Endothelial cell (in vitro differentiated cells): Measurements from ENCODE around the gene KLF3. TPM values are rescaled to one million over a fixed set of nuclear protein-coding genes. Genes with fewer than 3 reads are reported as not detected.

Experiments
- DNase-seq: peaks from one replicate; pipeline ENCODE4 v3.0.0; 2021; ENCODE audit warnings: low spot score
- H3K27ac Mint-ChIP-seq: one replicate; pipeline ENCODE4 v1.8.0; 2021; ENCODE audit warnings: mixed read lengths, inconsistent platforms; ENCODE audit not compliant: unreplicated experiment
- H3K27me3 Mint-ChIP-seq: one replicate; pipeline ENCODE4 v1.8.0; 2021; ENCODE audit warnings: mild to moderate bottlenecking, moderate library complexity, mixed read lengths, inconsistent platforms; ENCODE audit not compliant: unreplicated experiment
- H3K36me3 Mint-ChIP-seq: one replicate; pipeline ENCODE4 v1.8.0; 2021; ENCODE audit warnings: mild to moderate bottlenecking, low read depth, mixed read lengths, inconsistent platforms; ENCODE audit not compliant: unreplicated experiment
- H3K4me1 Mint-ChIP-seq: one replicate; pipeline ENCODE4 v1.8.0; 2021; ENCODE audit warnings: mild to moderate bottlenecking, mixed read lengths, inconsistent platforms; ENCODE audit not compliant: unreplicated experiment
- H3K4me3 Mint-ChIP-seq: one replicate; pipeline ENCODE4 v1.8.0; 2021; ENCODE audit warnings: mild to moderate bottlenecking, mixed read lengths, inconsistent platforms; ENCODE audit not compliant: unreplicated experiment
- H3K9me3 Mint-ChIP-seq: one replicate; pipeline ENCODE4 v1.8.0; 2021; ENCODE audit warnings: mixed read lengths, inconsistent platforms; ENCODE audit not compliant: unreplicated experiment
- total RNA-seq: library from RNA; stranded (reverse); fragmentation: NEBNext Ultra II Directional; extraction: Animal tissue kit (Norgen Biotek cat#: 25700); gene quantifications from one replicate; pipeline ENCODE4 v1.2.1, GENCODE V29; 2021; ENCODE audit not compliant: unreplicated experiment
- TF ChIP-seq, protein P1 (sequence below): fragments of 200-600 bp; sonication (generic); IDR thresholded peaks from one replicate; pipeline ENCODE4 v1.5.0; 2021; ENCODE audit warnings: antibody characterized with exemption; ENCODE audit not compliant: unreplicated experiment

Gene KLF3
- total RNA-seq, 1 donor from 2014 or later, result 73.4 TPM

DNA sequence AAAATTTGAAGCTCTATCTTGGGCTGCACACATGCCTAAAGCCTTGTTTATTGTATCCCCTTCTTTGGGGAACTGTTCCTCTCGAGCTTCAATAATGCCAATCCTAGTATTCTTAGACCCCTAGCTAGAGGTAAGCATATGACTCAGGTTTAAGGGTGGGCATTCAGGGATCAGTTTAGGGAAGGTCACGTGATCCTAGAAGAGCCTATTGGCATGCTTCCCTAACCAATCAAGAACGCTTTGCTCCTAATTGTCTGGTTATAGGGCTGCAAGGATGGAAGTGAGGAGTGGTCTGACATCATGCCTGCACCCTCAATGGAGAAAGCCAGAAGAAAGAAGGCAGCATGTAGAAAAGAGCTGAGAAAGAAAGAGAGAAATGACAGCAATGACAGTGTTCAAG, 71.9 kb downstream of the KLF3 start:
- no peak overlapping the region for H3K4me3 Mint-ChIP-seq
- H3K27me3 Mint-ChIP-seq, result no peaks in the 10 kb centered on the region
- no peaks in the 10 kb centered on the region for H3K36me3 Mint-ChIP-seq
- TF ChIP-seq, protein P1, sequence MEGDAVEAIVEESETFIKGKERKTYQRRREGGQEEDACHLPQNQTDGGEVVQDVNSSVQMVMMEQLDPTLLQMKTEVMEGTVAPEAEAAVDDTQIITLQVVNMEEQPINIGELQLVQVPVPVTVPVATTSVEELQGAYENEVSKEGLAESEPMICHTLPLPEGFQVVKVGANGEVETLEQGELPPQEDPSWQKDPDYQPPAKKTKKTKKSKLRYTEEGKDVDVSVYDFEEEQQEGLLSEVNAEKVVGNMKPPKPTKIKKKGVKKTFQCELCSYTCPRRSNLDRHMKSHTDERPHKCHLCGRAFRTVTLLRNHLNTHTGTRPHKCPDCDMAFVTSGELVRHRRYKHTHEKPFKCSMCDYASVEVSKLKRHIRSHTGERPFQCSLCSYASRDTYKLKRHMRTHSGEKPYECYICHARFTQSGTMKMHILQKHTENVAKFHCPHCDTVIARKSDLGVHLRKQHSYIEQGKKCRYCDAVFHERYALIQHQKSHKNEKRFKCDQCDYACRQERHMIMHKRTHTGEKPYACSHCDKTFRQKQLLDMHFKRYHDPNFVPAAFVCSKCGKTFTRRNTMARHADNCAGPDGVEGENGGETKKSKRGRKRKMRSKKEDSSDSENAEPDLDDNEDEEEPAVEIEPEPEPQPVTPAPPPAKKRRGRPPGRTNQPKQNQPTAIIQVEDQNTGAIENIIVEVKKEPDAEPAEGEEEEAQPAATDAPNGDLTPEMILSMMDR, result no peak
- DNase-seq, result no peak
- H3K27ac Mint-ChIP-seq, result no peak overlapping the region
- H3K4me1 Mint-ChIP-seq, result no peaks in the 10 kb centered on the region
- no peaks in the 10 kb centered on the region for H3K9me3 Mint-ChIP-seq

DNA sequence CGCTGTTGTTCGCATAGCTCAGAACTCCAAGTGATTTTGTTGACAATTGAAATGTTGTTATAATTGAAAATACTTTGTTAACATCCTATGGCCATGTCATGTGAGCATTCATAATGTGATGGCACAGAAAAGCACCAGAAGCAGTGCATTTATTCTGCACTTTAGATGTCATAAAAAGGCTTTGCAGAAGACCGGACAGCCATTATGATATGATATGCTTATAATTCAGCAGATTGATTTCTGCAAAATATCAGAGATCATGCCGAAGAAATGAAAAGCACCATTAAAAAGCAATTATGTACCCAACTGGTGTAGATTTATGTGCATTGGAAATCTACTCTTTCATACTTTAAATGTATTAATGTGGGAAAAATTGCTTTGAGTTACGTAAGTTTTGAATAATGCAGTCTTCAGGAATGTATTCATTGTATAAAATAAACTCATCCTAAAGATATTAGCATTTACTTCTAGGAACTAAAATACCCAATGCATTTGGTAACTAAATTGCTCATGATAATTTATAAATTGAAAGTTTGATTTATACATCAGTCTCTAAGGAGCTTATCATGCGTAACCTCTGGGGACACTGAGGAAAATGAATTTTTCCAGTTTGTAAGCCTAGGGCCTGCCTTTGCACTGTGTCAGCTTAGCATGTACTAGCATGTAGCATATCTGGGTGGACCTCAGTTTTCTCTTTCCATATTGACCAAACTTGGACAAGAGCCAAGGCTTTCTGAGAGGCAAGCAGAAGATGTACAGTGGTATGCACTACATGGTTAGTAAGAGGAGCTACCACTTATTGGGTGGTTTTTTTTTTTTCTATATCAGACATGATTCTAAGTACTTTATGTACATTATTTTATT, 75.2 kb downstream of the KLF3 start:
- H3K4me1 Mint-ChIP-seq, result peaks cover 8% of the 10 kb centered on the region
- TF ChIP-seq, protein P1, result no peak
- no peaks in the 10 kb centered on the region for H3K9me3 Mint-ChIP-seq
- no peaks in the 10 kb centered on the region for H3K36me3 Mint-ChIP-seq
- H3K4me3 Mint-ChIP-seq, result no peak overlapping the region
- H3K27me3 Mint-ChIP-seq, result peaks cover 2% of the 10 kb centered on the region
- no peak for DNase-seq
- H3K27ac Mint-ChIP-seq, result no peak overlapping the region

DNA sequence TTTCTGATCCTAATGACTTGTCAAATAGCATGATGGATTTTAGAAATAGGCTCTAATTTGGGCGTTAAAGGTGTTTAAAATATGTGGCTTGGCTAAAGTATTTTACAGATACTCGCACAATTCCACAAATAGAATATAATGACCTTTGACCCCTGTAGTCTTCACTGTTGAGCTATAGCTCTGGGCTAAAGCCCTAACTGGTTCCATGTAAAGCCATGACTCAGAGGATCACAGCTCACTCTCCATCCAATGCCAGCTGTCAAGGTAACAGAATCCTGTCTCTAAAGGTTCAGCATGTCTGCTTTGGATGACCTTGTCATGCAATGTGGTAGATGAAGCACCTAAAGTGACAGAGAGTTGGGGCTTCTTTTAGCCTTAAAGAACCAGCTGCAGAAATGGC, 76.3 kb downstream of the KLF3 start:
- Mint-ChIP-seq H3K36me3 (no peaks in the 10 kb centered on the region), H3K9me3 (no peaks in the 10 kb centered on the region), H3K4me3 (no peak overlapping the region), H3K27me3 (peaks cover 2% of the 10 kb centered on the region), H3K27ac (no peak overlapping the region), H3K4me1 (peaks cover 8% of the 10 kb centered on the region)
- DNase-seq, result no peak
- TF ChIP-seq, protein P1, result no peak

DNA sequence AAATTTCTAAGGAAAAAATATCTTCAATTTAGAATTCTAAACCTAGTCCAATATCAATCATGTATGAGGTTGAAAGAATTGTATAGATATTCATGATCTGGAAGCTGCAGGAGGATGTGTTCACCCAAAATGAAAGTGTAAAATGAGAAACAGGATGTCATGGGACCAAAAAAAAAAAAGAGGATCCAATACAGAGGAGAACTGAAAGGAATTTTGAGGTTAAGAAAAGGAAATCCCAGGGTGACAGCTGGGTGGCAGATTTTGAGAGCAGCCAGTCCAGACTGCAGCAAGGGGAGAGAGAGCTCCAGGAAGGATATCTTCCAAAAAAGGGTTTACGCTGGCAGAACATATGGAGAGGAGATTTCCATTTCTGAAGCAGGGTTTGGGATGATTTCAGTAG, 79.9 kb downstream of the KLF3 start:
- peaks cover 4% of the 10 kb centered on the region for H3K9me3 Mint-ChIP-seq
- no peak overlapping the region for H3K4me3 Mint-ChIP-seq
- TF ChIP-seq, protein P1, result no peak
- H3K27ac Mint-ChIP-seq, result peak overlapping the region; percentile 22
- peaks cover 2% of the 10 kb centered on the region for H3K27me3 Mint-ChIP-seq
- DNase-seq, result no peak
- H3K4me1 Mint-ChIP-seq, result peaks cover 8% of the 10 kb centered on the region
- peaks cover 13% of the 10 kb centered on the region for H3K36me3 Mint-ChIP-seq

DNA sequence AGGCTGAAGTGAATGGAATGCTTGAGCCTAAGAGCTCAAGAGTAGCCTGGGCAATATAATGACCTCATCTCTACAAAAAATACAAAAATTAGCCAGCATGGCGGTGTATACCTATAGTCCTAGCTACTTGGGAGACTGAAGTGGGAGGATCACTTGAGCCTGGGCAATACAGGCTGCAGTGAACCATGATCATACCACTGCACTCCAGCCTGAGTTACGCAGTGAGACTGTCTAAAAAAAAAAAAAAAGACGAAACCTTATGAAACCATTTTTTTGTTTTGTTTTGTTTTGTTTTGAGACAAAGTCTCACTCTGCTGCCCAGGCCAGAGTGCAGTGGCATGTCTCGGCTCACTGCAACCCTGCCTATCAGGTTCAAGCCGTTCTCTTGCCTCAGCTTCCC, 81.9 kb downstream of the KLF3 start:
- peaks cover 4% of the 10 kb centered on the region for H3K9me3 Mint-ChIP-seq
- no peak for DNase-seq
- H3K36me3 Mint-ChIP-seq, result peaks cover 13% of the 10 kb centered on the region
- TF ChIP-seq, protein P1, result no peak
- H3K4me1 Mint-ChIP-seq, result peaks cover 8% of the 10 kb centered on the region
- H3K27ac Mint-ChIP-seq, result no peak overlapping the region
- no peak overlapping the region for H3K4me3 Mint-ChIP-seq
- H3K27me3 Mint-ChIP-seq, result peaks cover 6% of the 10 kb centered on the region
